Heart left ventricle (tissue), 13 donors: ENCODE measurements around the gene FBXO21.
"Not testable (repeated sequence)": the region's sequence is repeated elsewhere in the genome, so short reads cannot be mapped to it uniquely, and the experiment has no call there.

Experiments used
- POLR2A ChIP-seq, 2 donors: fragments of 450-650 bp; IDR thresholded peaks; one replicate each; pipeline ENCODE4 v1.6.1; 2017; ENCODE audit warnings: antibody characterized with exemption in 2 of 2, mild to moderate bottlenecking in 2 of 2, moderate library complexity in 2 of 2
- TF ChIP-seq, protein P1 (sequence below), 12 donors: fragments of 200-600 bp; sonication (generic) in 4 of 12; IDR thresholded peaks; one replicate each; pipeline versions ENCODE4 v1.5.0 to v1.8.0; 2018 to 2022; ENCODE audit warnings: antibody characterized with exemption in 12 of 12, mild to moderate bottlenecking in 5 of 12
- donor health status: ischemic (EF 13 %, LVEDD 7.1; RV severe dilation, severe dysfunction).
- donor health status: DM: no; HTN: yes; CAD: no.
- donor health status: DM: no; HTN: no; CAD: no.
- donor health status: ischemic (EF 25% LVEDD 6.9; RV normal size, moderate dysfunction).
- donor health status: ischemic (EF 25% LVEDD 5.7; RV mildly dilated, moderate dysfunction).
- donor health status: ischemic (EF 35%, LVEDD 5.7; RV mildly dilated, moderate dysfunction).
- donor health status: nonischemic (EF 11% LVEDD 7.7; RV severe dilation, severe dysfunction).
- donor health status: DM: yes; HTN: yes; CAD: no.
- donor health status: PGD.
- donor health status: ischemic (EF 29% LVEDD 5.4; RV normal size, mild dysfunction).
- donor health status: nonischemic (EF 23%, LVEDD 6.1; RV moderate dilation, normal function).

DNA sequence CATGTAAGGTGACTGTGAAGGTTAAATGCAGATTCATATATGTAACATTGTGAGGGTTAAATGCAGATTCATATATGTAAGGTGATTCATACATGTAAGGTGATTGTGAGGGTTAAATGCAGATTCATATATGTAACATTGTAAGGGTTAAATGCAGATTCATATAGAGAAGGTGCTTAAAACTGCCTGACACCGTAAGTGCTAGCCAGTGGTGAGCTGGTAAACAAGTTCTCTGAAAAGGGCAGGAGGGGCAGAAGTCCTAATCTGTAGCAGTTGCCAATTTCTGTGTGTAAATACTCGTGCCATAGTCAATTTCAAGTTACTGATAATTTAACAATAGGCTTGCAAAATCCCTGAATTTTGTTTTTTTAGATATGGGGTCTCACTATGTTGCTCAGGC lies 86.3 kb downstream of the FBXO21 start:
- TF ChIP-seq, protein P1, sequence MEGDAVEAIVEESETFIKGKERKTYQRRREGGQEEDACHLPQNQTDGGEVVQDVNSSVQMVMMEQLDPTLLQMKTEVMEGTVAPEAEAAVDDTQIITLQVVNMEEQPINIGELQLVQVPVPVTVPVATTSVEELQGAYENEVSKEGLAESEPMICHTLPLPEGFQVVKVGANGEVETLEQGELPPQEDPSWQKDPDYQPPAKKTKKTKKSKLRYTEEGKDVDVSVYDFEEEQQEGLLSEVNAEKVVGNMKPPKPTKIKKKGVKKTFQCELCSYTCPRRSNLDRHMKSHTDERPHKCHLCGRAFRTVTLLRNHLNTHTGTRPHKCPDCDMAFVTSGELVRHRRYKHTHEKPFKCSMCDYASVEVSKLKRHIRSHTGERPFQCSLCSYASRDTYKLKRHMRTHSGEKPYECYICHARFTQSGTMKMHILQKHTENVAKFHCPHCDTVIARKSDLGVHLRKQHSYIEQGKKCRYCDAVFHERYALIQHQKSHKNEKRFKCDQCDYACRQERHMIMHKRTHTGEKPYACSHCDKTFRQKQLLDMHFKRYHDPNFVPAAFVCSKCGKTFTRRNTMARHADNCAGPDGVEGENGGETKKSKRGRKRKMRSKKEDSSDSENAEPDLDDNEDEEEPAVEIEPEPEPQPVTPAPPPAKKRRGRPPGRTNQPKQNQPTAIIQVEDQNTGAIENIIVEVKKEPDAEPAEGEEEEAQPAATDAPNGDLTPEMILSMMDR (IDR thresholded peaks at IDR 0.05): not testable (repeated sequence)
- TF ChIP-seq POLR2A (IDR thresholded peaks at IDR 0.05): not testable (repeated sequence)
